ENCODE results near the gene PXT1. TPM values are rescaled to one million over a fixed set of nuclear protein-coding genes. Genes with fewer than 3 reads are reported as not detected.
A peak's percentile ranks its signal among the peaks of the same experiment; 100 is the strongest.

The PXT1 gene
- total and polyA plus RNA-seq, 9 of the 15 experiments (the other 6 are each of a cell fraction or from before 2014, with no cell fraction given), result 0.09 to 0.11 (median 0.10) TPM; not detected in 5

GRCh38 chr6:36441307-36441894, 1.3 kb downstream of the PXT1 start (continued):
- peak in 1 of 2 experiments; percentile 57; a peak in 1 of 4 replicates for TF ChIP-seq BCLAF1 (IDR thresholded peaks at IDR 0.05; ENCODE audit: borderline replicate concordance in 1 of 2, control insufficient read depth in 1 of 2, low read depth in 2 of 2, low read length in 1 of 2)
- no peak; the same call in 1 of the 2 replicates for TF ChIP-seq TARDBP (IDR thresholded peaks at IDR 0.05)
- TF ChIP-seq LEF1 (IDR thresholded peaks at IDR 0.05), result peak; percentile 46; the same call in 1 of the 2 replicates
- TF ChIP-seq NFIC (IDR thresholded peaks at IDR 0.05), result peak; percentile 47
- TF ChIP-seq ATF3 (IDR thresholded peaks at IDR 0.05), result peak; percentile 98
- TF ChIP-seq ATF3 (CRISPR knock-in tag; conservative IDR thresholded peaks at IDR 0.05), result peak; percentile 96
- no peak for TF ChIP-seq E2F3 (CRISPR knock-in tag; IDR thresholded peaks at IDR 0.05)
- peak; percentile 91 for TF ChIP-seq RFX1 (IDR thresholded peaks at IDR 0.05)
- no peak for TF ChIP-seq ZNF696 (CRISPR knock-in tag; conservative IDR thresholded peaks at IDR 0.05)
- no peak for TF ChIP-seq ZNF134 (CRISPR knock-in tag; conservative IDR thresholded peaks at IDR 0.05)
- TF ChIP-seq REST (IDR thresholded peaks at IDR 0.05; ENCODE audit: borderline replicate concordance), result no peak
- no peak for TF ChIP-seq REST (CRISPR knock-in tag; IDR thresholded peaks at IDR 0.05; ENCODE audit: low read depth)
- 0 out of 2 replicates have a peak, but pooled peaks have one; percentile 76 for TF ChIP-seq KAT7 (CRISPR knock-in tag; IDR thresholded peaks at IDR 0.05; ENCODE audit: borderline replicate concordance)
- peak; percentile 67 to 72 for TF ChIP-seq NRF1 (conservative IDR thresholded peaks at IDR 0.05 in 1 of 2, IDR thresholded peaks at IDR 0.05 in 1 of 2)
- TF ChIP-seq, protein P1, sequence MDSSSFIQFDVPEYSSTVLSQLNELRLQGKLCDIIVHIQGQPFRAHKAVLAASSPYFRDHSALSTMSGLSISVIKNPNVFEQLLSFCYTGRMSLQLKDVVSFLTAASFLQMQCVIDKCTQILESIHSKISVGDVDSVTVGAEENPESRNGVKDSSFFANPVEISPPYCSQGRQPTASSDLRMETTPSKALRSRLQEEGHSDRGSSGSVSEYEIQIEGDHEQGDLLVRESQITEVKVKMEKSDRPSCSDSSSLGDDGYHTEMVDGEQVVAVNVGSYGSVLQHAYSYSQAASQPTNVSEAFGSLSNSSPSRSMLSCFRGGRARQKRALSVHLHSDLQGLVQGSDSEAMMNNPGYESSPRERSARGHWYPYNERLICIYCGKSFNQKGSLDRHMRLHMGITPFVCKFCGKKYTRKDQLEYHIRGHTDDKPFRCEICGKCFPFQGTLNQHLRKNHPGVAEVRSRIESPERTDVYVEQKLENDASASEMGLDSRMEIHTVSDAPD (CRISPR knock-in tag; IDR thresholded peaks at IDR 0.05), result no peak
